H54 (cell line): Measurements from ENCODE around the gene IFNGR1.
"Not testable (repeated sequence)": the region's sequence is repeated elsewhere in the genome, so short reads cannot be mapped to it uniquely, and the experiment has no call there.

Source experiments
- DNase-seq: peaks from one replicate; pipeline ENCODE4 v3.0.0; 2011; ENCODE audit warnings: low spot score, mixed read lengths; ENCODE audit not compliant: insufficient read length
- FAIRE-seq: peaks from 3 replicates; lab custom pipeline; 2011; peaks lifted over from hg19 to GRCh38; lab: Jason Lieb, UNC
- POLR2A ChIP-seq: IDR thresholded peaks from 2 replicates; pipeline ENCODE4 v1.6.1; 2011; ENCODE audit warnings: low read depth, mild to moderate bottlenecking, low read length

IFNGR1 gene

DNA sequence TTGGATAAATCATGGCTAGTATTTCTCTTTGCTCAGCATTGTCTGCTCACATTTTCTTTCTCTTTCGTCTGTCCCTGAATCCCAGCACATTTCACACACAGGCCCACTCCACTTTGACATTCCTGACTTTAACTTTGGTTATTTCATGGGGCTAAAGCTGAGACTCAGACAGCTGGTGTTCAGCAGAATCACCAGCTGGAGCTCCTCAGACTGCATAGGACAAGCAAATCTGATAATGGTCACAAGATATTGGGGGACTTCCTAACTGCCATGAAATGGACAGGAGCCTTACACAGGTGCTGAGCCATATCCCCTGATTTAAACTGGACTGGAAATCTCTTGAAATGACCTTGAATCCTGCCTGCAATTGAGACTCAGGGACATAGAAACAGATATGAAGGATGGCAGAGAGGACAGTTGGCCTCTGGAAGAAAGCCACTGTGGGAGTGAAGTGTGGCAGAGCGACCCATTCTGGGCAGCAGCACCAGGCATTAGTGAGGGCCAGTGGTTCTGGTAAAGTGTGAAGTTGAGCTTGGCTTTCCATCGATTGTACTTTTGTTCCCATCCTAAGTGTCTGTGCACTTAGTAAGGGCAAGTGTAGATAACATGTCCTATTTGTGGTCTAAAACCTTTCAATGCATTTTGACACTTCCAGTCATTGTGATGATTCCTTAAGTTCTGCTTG is 10.0 kb upstream of the IFNGR1 start:
- no peak for TF ChIP-seq POLR2A
- DNase-seq (no peak), FAIRE-seq (no peak)

DNA sequence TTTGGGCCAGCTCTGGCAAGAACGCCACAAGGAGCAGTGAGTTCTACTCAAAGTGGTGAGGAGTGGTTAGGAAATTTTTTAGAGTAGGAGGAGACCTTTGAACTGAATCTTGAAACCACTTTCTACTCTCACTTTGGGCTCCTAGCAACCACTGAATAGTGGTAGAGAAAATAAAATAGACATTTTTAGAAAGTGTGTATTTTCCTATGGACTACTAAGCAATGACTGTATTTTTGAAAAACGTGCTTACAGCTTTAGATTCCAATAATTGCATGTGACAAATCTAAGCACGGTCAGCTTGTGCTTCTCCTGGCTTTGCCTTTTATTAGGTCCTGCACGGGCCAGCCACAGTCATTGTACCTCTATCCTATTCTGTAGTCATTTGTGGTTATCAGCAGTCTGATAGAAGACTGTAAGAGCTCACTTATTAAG is 8.7 kb upstream of the IFNGR1 start:
- no peak for TF ChIP-seq POLR2A
- DNase-seq, result no peak
- no peak for FAIRE-seq

GRCh38 chr6:137226697-137227096 is 7.5 kb upstream of the IFNGR1 start:
- FAIRE-seq, result no peak
- TF ChIP-seq POLR2A, result no peak
- no peak for DNase-seq

GRCh38 chr6:137224799-137225198 is 5.6 kb upstream of the IFNGR1 start:
- TF ChIP-seq POLR2A, result no peak
- FAIRE-seq (no peak), DNase-seq (no peak)

DNA sequence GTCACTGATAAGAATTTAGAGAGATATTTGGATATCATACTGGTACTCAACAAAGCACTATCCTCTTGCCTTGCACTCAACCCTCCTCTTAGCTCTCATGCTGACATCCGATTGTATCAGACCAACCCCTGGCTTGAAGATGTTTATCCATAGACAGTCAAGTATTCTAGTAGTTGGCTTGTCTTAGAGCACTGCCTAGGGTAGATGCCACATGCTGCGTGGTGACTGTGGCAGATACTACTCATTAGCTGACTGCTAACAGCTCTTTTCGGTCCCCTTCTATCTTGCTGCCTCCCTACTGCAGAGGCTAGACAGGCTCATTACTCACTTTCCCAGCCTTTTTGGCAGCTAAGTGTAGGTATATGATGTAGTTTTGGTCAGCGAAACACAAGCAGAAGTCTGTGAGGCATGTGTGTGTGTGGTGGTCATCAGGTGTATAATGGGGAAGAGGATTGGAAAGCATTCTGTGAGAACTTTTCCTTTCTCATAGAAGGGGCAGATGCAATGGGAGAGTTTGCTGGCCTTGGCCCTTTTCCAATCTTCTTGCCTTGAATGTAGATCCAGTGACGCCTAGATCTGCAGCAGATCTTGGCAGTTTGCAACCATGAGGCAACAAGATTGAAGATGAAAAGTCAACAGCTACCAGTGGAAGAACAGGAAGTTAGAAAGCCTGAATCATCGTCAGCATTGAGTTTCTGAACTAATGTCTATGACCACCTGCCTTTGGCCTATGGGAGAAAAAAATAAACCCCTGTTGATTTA is 4.4 kb upstream of the IFNGR1 start:
- DNase-seq, result no peak
- FAIRE-seq, result no peak
- TF ChIP-seq POLR2A, result no peak

GRCh38 chr6:137222381-137222780 is 3.2 kb upstream of the IFNGR1 start:
- no peak for FAIRE-seq
- DNase-seq, result no peak
- TF ChIP-seq POLR2A, result no peak

- FAIRE-seq (no peak), DNase-seq (no peak)
- no peak for TF ChIP-seq POLR2A
Observed at GRCh38 chr6:137219664-137220252, 573 bp upstream of the IFNGR1 start.

- FAIRE-seq, result no peak
- TF ChIP-seq POLR2A, result no peak
- DNase-seq, result peak; percentile 20
Observed at GRCh38 chr6:137218473-137218916, 690 bp downstream of the IFNGR1 start.

GRCh38 chr6:137217801-137218472 is 1.2 kb downstream of the IFNGR1 start:
- TF ChIP-seq POLR2A, result no peak
- FAIRE-seq, result no peak
- no peak for DNase-seq

- no peak for FAIRE-seq
- no peak for TF ChIP-seq POLR2A
- DNase-seq, result no peak
Observed at GRCh38 chr6:137216875-137217553, 2.2 kb downstream of the IFNGR1 start.

GRCh38 chr6:137216106-137216505 is 3.1 kb downstream of the IFNGR1 start:
- no peak for FAIRE-seq
- no peak for TF ChIP-seq POLR2A
- DNase-seq, result no peak

DNA sequence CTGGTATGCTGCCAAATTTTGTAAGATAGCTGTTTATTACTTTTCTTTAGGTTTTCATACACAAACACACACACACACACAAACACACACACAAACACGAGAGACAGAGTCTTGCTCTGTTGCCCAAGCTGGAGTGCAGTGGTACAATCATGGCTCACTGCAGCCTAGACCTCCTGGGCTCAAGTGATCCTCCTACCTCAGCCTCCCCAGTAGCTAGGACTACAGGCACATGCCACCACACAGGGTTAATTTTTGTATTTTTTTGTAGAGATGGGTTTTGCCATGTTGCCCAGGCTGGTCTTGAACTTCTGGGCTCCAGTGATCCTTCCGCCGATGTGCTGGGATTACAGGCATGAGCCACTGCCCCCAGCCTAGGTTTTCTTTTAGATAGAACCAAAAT is 3.6 kb downstream of the IFNGR1 start:
- FAIRE-seq, DNase-seq: not testable (repeated sequence)

GRCh38 chr6:137214931-137215330 is 4.3 kb downstream of the IFNGR1 start:
- no peak for FAIRE-seq
- no peak for DNase-seq
- no peak for TF ChIP-seq POLR2A
